ENCODE measurements around the gene SFT2D1.
"Not testable (repeated sequence)": the region's sequence is repeated elsewhere in the genome, so short reads cannot be mapped to it uniquely, and the experiment has no call there.

SFT2D1 gene

GRCh38 chr6:166342349-166343149, at the start of gene SFT2D1:
Gene SFT2D1 (minus strand): TSS chr6:166342545. CDS start chr6:166342481, 64 bp downstream.
- Mint-ChIP-seq H3K4me1 (peaks cover 17% of the 10 kb centered on the region), H3K4me3 (peak within 1 kb of the TSS; percentile 92), H3K27me3 (ENCODE audit: low read depth, poor library complexity) (peaks cover 17% of the 10 kb centered on the region), H3K36me3 (ENCODE audit: low read depth) (peaks cover 6% of the 10 kb centered on the region), H3K27ac (peak within 1 kb of the TSS; percentile 36), H3K9me3 (no peaks in the 10 kb centered on the region)
- DNase-seq = peak; percentile 87
- TF ChIP-seq, protein P1, sequence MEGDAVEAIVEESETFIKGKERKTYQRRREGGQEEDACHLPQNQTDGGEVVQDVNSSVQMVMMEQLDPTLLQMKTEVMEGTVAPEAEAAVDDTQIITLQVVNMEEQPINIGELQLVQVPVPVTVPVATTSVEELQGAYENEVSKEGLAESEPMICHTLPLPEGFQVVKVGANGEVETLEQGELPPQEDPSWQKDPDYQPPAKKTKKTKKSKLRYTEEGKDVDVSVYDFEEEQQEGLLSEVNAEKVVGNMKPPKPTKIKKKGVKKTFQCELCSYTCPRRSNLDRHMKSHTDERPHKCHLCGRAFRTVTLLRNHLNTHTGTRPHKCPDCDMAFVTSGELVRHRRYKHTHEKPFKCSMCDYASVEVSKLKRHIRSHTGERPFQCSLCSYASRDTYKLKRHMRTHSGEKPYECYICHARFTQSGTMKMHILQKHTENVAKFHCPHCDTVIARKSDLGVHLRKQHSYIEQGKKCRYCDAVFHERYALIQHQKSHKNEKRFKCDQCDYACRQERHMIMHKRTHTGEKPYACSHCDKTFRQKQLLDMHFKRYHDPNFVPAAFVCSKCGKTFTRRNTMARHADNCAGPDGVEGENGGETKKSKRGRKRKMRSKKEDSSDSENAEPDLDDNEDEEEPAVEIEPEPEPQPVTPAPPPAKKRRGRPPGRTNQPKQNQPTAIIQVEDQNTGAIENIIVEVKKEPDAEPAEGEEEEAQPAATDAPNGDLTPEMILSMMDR (IDR thresholded peaks at IDR 0.05) = no peak

- Mint-ChIP-seq H3K36me3 (ENCODE audit: low read depth) (no peaks in the 10 kb centered on the region), H3K27ac (no peak overlapping the region), H3K9me3 (no peaks in the 10 kb centered on the region), H3K4me3 (no peak overlapping the region), H3K4me1 (no peaks in the 10 kb centered on the region), H3K27me3 (ENCODE audit: low read depth, poor library complexity) (peaks cover 3% of the 10 kb centered on the region)
- no peak for DNase-seq
- TF ChIP-seq, protein P1 (IDR thresholded peaks at IDR 0.05) = no peak
These were observed 46.8 kb upstream of the SFT2D1 start for GRCh38 chr6:166389119-166389518.

GRCh38 chr6:166388290-166389004, 46.1 kb upstream of the SFT2D1 start:
- Mint-ChIP-seq H3K9me3 (no peaks in the 10 kb centered on the region), H3K36me3 (ENCODE audit: low read depth) (no peaks in the 10 kb centered on the region), H3K4me1 (no peaks in the 10 kb centered on the region), H3K27ac (no peak overlapping the region), H3K27me3 (ENCODE audit: low read depth, poor library complexity) (peaks cover 3% of the 10 kb centered on the region), H3K4me3 (no peak overlapping the region)
- no peak for DNase-seq
- TF ChIP-seq, protein P1 (IDR thresholded peaks at IDR 0.05) = no peak

- H3K36me3 Mint-ChIP-seq (ENCODE audit: low read depth) = no peaks in the 10 kb centered on the region
- no peak overlapping the region for H3K4me3 Mint-ChIP-seq
These were observed 45.4 kb upstream of the SFT2D1 start for GRCh38 chr6:166387642-166388289.

DNA sequence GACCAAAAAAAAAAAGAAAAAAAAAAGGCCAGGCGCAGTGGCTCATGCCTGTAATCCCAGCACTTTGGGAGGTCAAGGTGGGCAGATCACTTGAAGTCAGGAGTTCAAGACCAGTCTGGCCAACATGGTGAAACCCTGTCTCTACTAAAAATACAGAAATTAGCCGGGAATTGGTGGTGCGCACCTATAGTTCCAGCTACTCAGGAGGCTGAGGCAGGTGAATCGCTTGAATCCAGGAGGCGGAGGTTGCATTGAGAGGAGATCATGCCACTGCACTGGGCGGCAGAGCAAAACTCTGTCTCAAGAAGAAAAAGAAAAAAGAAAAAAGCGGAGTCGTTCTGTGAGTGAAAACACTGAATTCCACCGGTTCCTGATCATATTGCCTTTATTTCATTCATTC, 44.8 kb upstream of the SFT2D1 start:
- H3K4me1 Mint-ChIP-seq; H3K9me3 Mint-ChIP-seq; H3K36me3 Mint-ChIP-seq (ENCODE audit: low read depth); H3K27ac Mint-ChIP-seq; DNase-seq; H3K4me3 Mint-ChIP-seq; H3K27me3 Mint-ChIP-seq (ENCODE audit: low read depth, poor library complexity): not testable (repeated sequence)

More at GRCh38 chr6:166387642-166388289, 45.4 kb upstream of the SFT2D1 start:
- Mint-ChIP-seq H3K9me3 (no peaks in the 10 kb centered on the region), H3K27ac (no peak overlapping the region), H3K27me3 (ENCODE audit: low read depth, poor library complexity) (peaks cover 3% of the 10 kb centered on the region), H3K4me1 (no peaks in the 10 kb centered on the region)
- TF ChIP-seq, protein P1 (IDR thresholded peaks at IDR 0.05) = no peak
- no peak for DNase-seq

- Mint-ChIP-seq H3K27ac (no peak overlapping the region), H3K27me3 (ENCODE audit: low read depth, poor library complexity) (peaks cover 7% of the 10 kb centered on the region), H3K36me3 (ENCODE audit: low read depth) (no peaks in the 10 kb centered on the region), H3K9me3 (no peaks in the 10 kb centered on the region), H3K4me1 (peaks cover 7% of the 10 kb centered on the region), H3K4me3 (no peak overlapping the region)
- DNase-seq = no peak
- TF ChIP-seq, protein P1 (IDR thresholded peaks at IDR 0.05) = no peak
These were observed 43.8 kb upstream of the SFT2D1 start for GRCh38 chr6:166386111-166386510.
